Tibial artery (tissue), 4 donors: ENCODE measurements around the gene DNAH9.

Source experiments
- DNase-seq, 2 donors: peaks; one replicate each; pipeline ENCODE4 v3.0.0-alpha.2; 2019
- H3K27ac ChIP-seq, 2 donors: fragments of 200-600 bp; sonication (generic) in 1 of 2; 1 replicate in 1 of 2; 2 replicates in 1 of 2; pipeline ENCODE4 v1.5.1; 2018 to 2019; ENCODE audit warnings: mild to moderate bottlenecking in 1 of 2
- H3K27me3 ChIP-seq, 2 donors: fragments of 200-600 bp; sonication (generic) in 1 of 2; one replicate each; pipeline versions ENCODE4 v1.5.1 to v1.6.0; 2016 to 2019
- H3K36me3 ChIP-seq, 3 donors: fragments of 200-600 bp; sonication (generic) in 2 of 3; one replicate each; pipeline ENCODE4 v1.5.1; 2016 to 2019; ENCODE audit warnings: mild to moderate bottlenecking in 2 of 3
- H3K4me1 ChIP-seq, 4 donors: fragments of 200-600 bp; sonication (generic) in 2 of 4; 1 replicate in 3 of 4; 2 replicates in 1 of 4; pipeline ENCODE4 v1.5.1; 2016 to 2019
- H3K4me3 ChIP-seq, 2 donors: fragments of 200-600 bp; sonication (generic) in 1 of 2; 1 replicate in 1 of 2; 2 replicates in 1 of 2; pipeline ENCODE4 v1.5.1; 2018 to 2019; ENCODE audit warnings: mild to moderate bottlenecking in 2 of 2
- H3K9me3 ChIP-seq, 3 donors: fragments of 200-600 bp; sonication (generic) in 1 of 3; one replicate each; pipeline ENCODE4 v1.5.1; 2016 to 2019
- CTCF ChIP-seq, 2 experiments: fragments of 200-600 bp in 1 of 2; fragments of 450-650 bp in 1 of 2; IDR thresholded peaks; one replicate each; pipeline ENCODE4 v1.5.1; 2017 to 2019; ENCODE audit warnings: antibody characterized with exemption in 2 of 2, mild to moderate bottlenecking in 1 of 2, moderate library complexity in 1 of 2
- intact Hi-C: fragments of 100-400 bp; cut with DNase I; formaldehyde crosslinking; loops from one replicate; pipeline ENCODE4 v1.15.0; 2023; ENCODE audit warnings: low total_unique reads

Gene DNAH9

GRCh38 chr17:11668618-11669017, 70.3 kb downstream of the DNAH9 start:
- no peak for DNase-seq
- no peak for TF ChIP-seq CTCF (IDR thresholded peaks at IDR 0.05)
- Histone ChIP-seq H3K4me3 (no peak overlapping the region), H3K36me3 (no peaks in the 10 kb centered on the region), H3K27me3 (no peaks in the 10 kb centered on the region), H3K4me1 (no peaks in the 10 kb centered on the region), H3K27ac (no peak overlapping the region), H3K9me3 (no peaks in the 10 kb centered on the region)
- intact Hi-C loops = no loop called here

DNA sequence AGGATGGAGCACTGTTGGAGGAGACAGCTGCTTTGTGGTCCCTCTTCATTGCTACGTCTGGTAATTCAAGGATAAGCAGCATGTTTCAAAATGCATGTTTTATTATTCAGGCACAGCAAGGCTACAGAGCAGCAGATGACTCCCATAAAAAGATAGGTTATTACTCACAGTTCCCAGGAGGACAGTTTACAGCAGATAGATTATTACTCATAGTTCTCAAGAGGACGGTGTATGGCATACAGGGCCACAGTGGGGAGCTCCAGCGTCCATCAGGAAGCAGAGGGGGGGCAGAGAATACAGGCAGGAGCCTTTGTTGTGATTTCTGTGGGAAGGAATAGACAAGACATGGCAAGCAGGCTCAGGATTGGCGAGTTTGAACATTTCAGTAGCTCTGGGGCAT, 72.9 kb downstream of the DNAH9 start:
- no peak for TF ChIP-seq CTCF (IDR thresholded peaks at IDR 0.05)
- no peak overlapping the region for H3K27ac ChIP-seq
- H3K9me3 ChIP-seq = no peaks in the 10 kb centered on the region
- H3K4me1 ChIP-seq = no peaks in the 10 kb centered on the region
- no peak overlapping the region for H3K4me3 ChIP-seq
- peaks cover 0 to 3% of the 10 kb centered on the region in 2 donors for H3K27me3 ChIP-seq
- intact Hi-C loops = no loop called here
- no peak for DNase-seq
- H3K36me3 ChIP-seq = no peaks in the 10 kb centered on the region

DNA sequence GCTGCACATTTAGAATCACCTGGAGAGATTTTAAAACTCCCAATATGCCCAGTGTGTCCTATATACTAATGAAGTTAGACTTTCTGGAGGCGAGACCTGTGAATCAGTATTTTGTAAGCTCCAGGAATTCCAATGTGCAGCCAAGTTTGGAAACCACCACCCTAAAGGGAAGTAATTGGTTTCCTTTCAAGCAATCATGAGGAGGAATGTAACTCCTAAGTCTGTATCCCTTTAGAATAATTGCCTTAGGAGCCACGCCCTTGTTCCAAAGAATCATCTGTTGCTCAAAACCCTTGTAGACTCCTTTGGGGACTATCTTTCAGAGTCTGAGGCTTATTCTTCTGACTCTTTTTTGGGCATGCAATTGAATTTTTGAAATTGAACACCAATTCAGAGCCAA, 84.4 kb downstream of the DNAH9 start:
- Histone ChIP-seq H3K9me3 (no peaks in the 10 kb centered on the region), H3K27ac (no peak overlapping the region), H3K27me3 (no peaks in the 10 kb centered on the region), H3K36me3 (no peaks in the 10 kb centered on the region), H3K4me3 (no peak overlapping the region), H3K4me1 (no peaks in the 10 kb centered on the region)
- TF ChIP-seq CTCF (IDR thresholded peaks at IDR 0.05) = no peak
- intact Hi-C loops = no loop called here
- no peak for DNase-seq

GRCh38 chr17:11690681-11691080, 92.4 kb downstream of the DNAH9 start:
- Histone ChIP-seq H3K27me3 (no peaks in the 10 kb centered on the region), H3K4me3 (no peak overlapping the region), H3K9me3 (no peaks in the 10 kb centered on the region), H3K4me1 (no peaks in the 10 kb centered on the region), H3K36me3 (no peaks in the 10 kb centered on the region), H3K27ac (no peak overlapping the region)
- DNase-seq = no peak
- TF ChIP-seq CTCF (IDR thresholded peaks at IDR 0.05) = no peak
- intact Hi-C loops = no loop called here

DNA sequence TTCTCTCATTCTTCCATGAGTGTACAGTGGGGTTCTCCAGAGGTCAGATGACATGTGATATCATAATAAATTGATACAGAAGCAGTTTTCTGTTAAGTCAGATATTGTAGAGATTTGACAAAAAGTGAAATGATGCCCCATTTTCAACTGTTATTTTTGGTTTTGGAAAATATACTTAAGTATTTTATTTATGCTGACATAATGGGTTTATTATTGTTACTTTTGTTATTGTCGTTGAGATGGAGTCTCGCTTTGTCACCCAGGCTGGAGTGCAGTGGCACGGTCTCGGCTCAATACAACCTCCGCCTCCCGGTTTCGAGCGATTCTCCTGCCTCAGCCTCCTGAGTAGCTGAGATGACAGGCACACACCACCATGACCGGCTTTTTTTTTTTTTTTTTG, 94.4 kb downstream of the DNAH9 start:
- H3K27ac ChIP-seq = no peak overlapping the region
- no peaks in the 10 kb centered on the region for H3K9me3 ChIP-seq
- no peak for DNase-seq
- no peaks in the 10 kb centered on the region for H3K27me3 ChIP-seq
- no peaks in the 10 kb centered on the region for H3K4me1 ChIP-seq
- no peaks in the 10 kb centered on the region for H3K36me3 ChIP-seq
- H3K4me3 ChIP-seq = no peak overlapping the region
- intact Hi-C loops = no loop called here
- TF ChIP-seq CTCF (IDR thresholded peaks at IDR 0.05) = no peak

- Histone ChIP-seq H3K4me3 (no peak overlapping the region), H3K27me3 (no peaks in the 10 kb centered on the region), H3K9me3 (no peaks in the 10 kb centered on the region), H3K27ac (no peak overlapping the region), H3K4me1 (no peaks in the 10 kb centered on the region), H3K36me3 (no peaks in the 10 kb centered on the region)
- intact Hi-C loops = no loop called here
- DNase-seq = no peak
- no peak for TF ChIP-seq CTCF (IDR thresholded peaks at IDR 0.05)
These were observed 95.0 kb downstream of the DNAH9 start for GRCh38 chr17:11693284-11693683.
